ENCODE measurements around the gene TEX28. TPM values are rescaled to one million over a fixed set of nuclear protein-coding genes. Genes with fewer than 3 reads are reported as not detected.

Gene TEX28
- total and polyA plus RNA-seq, 2 experiments from 2014 or later: not detected

DNA sequence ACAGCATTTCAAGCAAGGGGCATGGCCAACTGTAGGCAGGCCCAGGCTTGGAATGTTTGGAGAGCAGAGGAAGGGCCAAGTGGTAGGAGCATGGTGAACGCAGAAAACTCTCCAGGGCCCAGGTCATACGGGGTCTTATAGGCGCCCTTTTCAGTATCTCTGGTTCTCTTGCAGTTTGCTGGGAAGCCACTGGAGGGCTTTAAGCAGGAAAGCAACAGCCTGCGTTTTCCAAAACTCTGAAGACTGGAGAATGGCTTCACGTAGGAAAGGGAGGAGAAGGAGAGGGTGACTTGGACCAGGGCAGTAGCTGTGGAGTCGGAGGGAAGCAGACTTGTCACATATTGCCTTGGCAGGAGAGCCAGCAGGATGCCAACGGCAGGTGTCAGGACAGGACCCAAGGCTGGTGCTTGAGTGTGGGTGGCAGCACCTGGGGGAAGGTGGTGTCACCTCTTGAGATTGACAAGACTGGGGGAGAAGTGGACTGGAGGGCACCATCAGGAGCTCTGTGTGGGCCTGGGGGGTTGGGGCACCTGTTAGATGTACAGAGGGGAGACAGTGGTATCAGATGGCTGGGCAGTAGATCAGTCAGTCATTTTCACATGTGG, 22.6 kb upstream of the TEX28 start:
- DNase-seq (ENCODE audit: low spot score): peak; percentile 72

DNA sequence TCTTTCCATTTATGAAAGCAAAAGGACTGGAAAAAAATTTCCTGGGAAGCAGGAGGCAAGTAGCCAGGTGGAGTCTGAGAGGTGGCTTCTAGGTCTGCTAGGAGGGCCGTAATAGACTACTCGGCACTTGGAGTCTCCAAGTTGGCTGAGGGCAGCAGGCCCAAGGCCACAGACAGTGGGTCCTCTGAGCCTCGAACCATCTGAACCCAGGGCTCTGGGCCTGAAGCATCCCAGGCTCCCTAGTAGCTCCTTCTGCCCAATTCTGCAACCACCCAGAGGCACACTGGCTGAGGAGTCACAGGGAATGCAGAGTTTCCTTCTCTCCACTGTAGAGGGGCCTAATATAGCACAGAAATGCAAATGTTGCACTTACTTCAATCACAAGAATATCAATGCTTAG, 20.5 kb upstream of the TEX28 start:
- H3K36me3 Mint-ChIP-seq (ENCODE audit: low read depth): no peaks in the 10 kb centered on the region
- no peaks in the 10 kb centered on the region; the same call in 2 of the 3 replicates for H3K9me3 Mint-ChIP-seq
- no peaks in the 10 kb centered on the region for H3K27me3 Mint-ChIP-seq (ENCODE audit: insufficient read depth, low read depth, poor library complexity)
- no peak overlapping the region for H2AFZ ChIP-seq
- no peaks in the 10 kb centered on the region for H3K36me3 ChIP-seq (ENCODE audit: insufficient read depth)
- H3K9me2 ChIP-seq (ENCODE audit: insufficient read depth): no peaks in the 10 kb centered on the region
- no peak overlapping the region for H3K4me3 ChIP-seq
- no peak overlapping the region for H3K4me2 ChIP-seq
- no peaks in the 10 kb centered on the region for H3F3A ChIP-seq (replicated peaks; ENCODE audit: low read depth)
- H3K27me3 ChIP-seq (ENCODE audit: insufficient read depth): no peaks in the 10 kb centered on the region
- H3K27ac Mint-ChIP-seq: no peak overlapping the region
- DNase-seq (ENCODE audit: low spot score): no peak
- H3K4me3 Mint-ChIP-seq: no peak overlapping the region
- TF ChIP-seq, protein P1, sequence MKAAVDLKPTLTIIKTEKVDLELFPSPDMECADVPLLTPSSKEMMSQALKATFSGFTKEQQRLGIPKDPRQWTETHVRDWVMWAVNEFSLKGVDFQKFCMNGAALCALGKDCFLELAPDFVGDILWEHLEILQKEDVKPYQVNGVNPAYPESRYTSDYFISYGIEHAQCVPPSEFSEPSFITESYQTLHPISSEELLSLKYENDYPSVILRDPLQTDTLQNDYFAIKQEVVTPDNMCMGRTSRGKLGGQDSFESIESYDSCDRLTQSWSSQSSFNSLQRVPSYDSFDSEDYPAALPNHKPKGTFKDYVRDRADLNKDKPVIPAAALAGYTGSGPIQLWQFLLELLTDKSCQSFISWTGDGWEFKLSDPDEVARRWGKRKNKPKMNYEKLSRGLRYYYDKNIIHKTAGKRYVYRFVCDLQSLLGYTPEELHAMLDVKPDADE (IDR thresholded peaks at IDR 0.05): no peak
- TF ChIP-seq, protein P2, sequence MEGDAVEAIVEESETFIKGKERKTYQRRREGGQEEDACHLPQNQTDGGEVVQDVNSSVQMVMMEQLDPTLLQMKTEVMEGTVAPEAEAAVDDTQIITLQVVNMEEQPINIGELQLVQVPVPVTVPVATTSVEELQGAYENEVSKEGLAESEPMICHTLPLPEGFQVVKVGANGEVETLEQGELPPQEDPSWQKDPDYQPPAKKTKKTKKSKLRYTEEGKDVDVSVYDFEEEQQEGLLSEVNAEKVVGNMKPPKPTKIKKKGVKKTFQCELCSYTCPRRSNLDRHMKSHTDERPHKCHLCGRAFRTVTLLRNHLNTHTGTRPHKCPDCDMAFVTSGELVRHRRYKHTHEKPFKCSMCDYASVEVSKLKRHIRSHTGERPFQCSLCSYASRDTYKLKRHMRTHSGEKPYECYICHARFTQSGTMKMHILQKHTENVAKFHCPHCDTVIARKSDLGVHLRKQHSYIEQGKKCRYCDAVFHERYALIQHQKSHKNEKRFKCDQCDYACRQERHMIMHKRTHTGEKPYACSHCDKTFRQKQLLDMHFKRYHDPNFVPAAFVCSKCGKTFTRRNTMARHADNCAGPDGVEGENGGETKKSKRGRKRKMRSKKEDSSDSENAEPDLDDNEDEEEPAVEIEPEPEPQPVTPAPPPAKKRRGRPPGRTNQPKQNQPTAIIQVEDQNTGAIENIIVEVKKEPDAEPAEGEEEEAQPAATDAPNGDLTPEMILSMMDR (conservative IDR thresholded peaks at IDR 0.05; ENCODE audit: low read depth in 2 of 2): no peak
- TF ChIP-seq CREB1 (CRISPR knock-in tag; IDR thresholded peaks at IDR 0.05; ENCODE audit: low read depth): no peak
- no peak for TF ChIP-seq ZNF331 (CRISPR knock-in tag; IDR thresholded peaks at IDR 0.05; ENCODE audit: low read depth)
- H3K4me1 ChIP-seq (ENCODE audit: insufficient read depth): no peaks in the 10 kb centered on the region
- no peaks in the 10 kb centered on the region for H3K79me2 ChIP-seq (replicated peaks; ENCODE audit: insufficient read depth)
- no peak overlapping the region for H3K27ac ChIP-seq (ENCODE audit: low read depth)
- H4K20me1 ChIP-seq (replicated peaks; ENCODE audit: insufficient read depth): no peaks in the 10 kb centered on the region
- H3K4me1 Mint-ChIP-seq: peaks cover 3% of the 10 kb centered on the region; the same call in 1 of the 3 replicates
- no peak for ATAC-seq

More for the DNA sequence above, 22.6 kb upstream of the TEX28 start:
- Histone ChIP-seq H3K79me2 (replicated peaks; ENCODE audit: insufficient read depth) (no peaks in the 10 kb centered on the region), H3K4me3 (no peak overlapping the region), H2AFZ (no peak overlapping the region; the same call in 1 of the 2 replicates), H3F3A (replicated peaks; ENCODE audit: low read depth) (no peaks in the 10 kb centered on the region), H3K9me2 (ENCODE audit: insufficient read depth) (no peaks in the 10 kb centered on the region), H3K27ac (ENCODE audit: low read depth) (no peak overlapping the region), H3K4me1 (ENCODE audit: insufficient read depth) (no peaks in the 10 kb centered on the region), H3K4me2 (no peak overlapping the region), H3K36me3 (ENCODE audit: insufficient read depth) (no peaks in the 10 kb centered on the region), H4K20me1 (replicated peaks; ENCODE audit: insufficient read depth) (no peaks in the 10 kb centered on the region), H3K27me3 (ENCODE audit: insufficient read depth) (no peaks in the 10 kb centered on the region)
- Mint-ChIP-seq H3K27ac (no peak overlapping the region), H3K4me1 (peaks cover 3% of the 10 kb centered on the region; the same call in 1 of the 3 replicates), H3K9me3 (no peaks in the 10 kb centered on the region), H3K27me3 (ENCODE audit: insufficient read depth, low read depth, poor library complexity) (peaks cover 3% of the 10 kb centered on the region), H3K36me3 (ENCODE audit: low read depth) (no peaks in the 10 kb centered on the region), H3K4me3 (no peak overlapping the region)
- TF ChIP-seq, protein P1 (IDR thresholded peaks at IDR 0.05): no peak
- TF ChIP-seq, protein P2 (conservative IDR thresholded peaks at IDR 0.05; ENCODE audit: low read depth in 2 of 2): peak; percentile 44 to 47; a peak in 3 of 4 replicates
- ATAC-seq: peak; percentile 93
